GM12891 (cell line): ENCODE measurements around the gene SPON2.

Experiments used
- DNase-seq: peaks from one replicate; pipeline ENCODE4 v3.0.0; 2011; ENCODE audit warnings: low spot score; ENCODE audit not compliant: insufficient read length
- FAIRE-seq: peaks from 2 replicates; lab custom pipeline; 2011; peaks lifted over from hg19 to GRCh38; lab: Jason Lieb, UNC
- PAX5 ChIP-seq: IDR thresholded peaks from 2 replicates; pipeline ENCODE4 v1.6.1; 2011; ENCODE audit warnings: low read length, moderate library complexity, mild to moderate bottlenecking; ENCODE audit not compliant: insufficient read depth, severe bottlenecking
- POLR2A ChIP-seq: IDR thresholded peaks from 2 replicates; pipeline ENCODE4 v1.6.1; 2011; ENCODE audit warnings: low read depth, low read length, control low read depth
- POLR2AphosphoS5 ChIP-seq: IDR thresholded peaks from 2 replicates; pipeline ENCODE4 v1.6.1; 2011; ENCODE audit warnings: low read depth, low read length, control low read depth
- POU2F2 ChIP-seq: IDR thresholded peaks from 2 replicates; pipeline ENCODE4 v1.6.1; 2011; ENCODE audit warnings: low read depth, mild to moderate bottlenecking, control low read depth, low read length, moderate library complexity
- SPI1 ChIP-seq: IDR thresholded peaks from 2 replicates; pipeline ENCODE4 v1.6.1; 2011; ENCODE audit warnings: low read depth, low read length, control low read depth
- TAF1 ChIP-seq: IDR thresholded peaks from 2 replicates; pipeline ENCODE4 v1.6.1; 2011; ENCODE audit warnings: low read depth, low read length, control low read depth

The SPON2 gene

GRCh38 chr4:1166509-1167243 is 5.7 kb downstream of the SPON2 start:
- no peak for TF ChIP-seq PAX5
- no peak for TF ChIP-seq SPI1
- TF ChIP-seq POLR2AphosphoS5 = no peak
- no peak for TF ChIP-seq POU2F2
- TF ChIP-seq TAF1 = no peak
- FAIRE-seq (peak; percentile 61), DNase-seq (no peak)

- FAIRE-seq (no peak), DNase-seq (no peak)
- TF ChIP-seq SPI1 (no peak), POU2F2 (no peak), PAX5 (no peak), POLR2A (no peak), TAF1 (no peak), POLR2AphosphoS5 (no peak)
Observed at GRCh38 chr4:1164956-1165545, 7.3 kb downstream of the SPON2 start.

GRCh38 chr4:1164444-1164843 is 7.9 kb downstream of the SPON2 start:
- DNase-seq = no peak
- FAIRE-seq = no peak
- no peak for TF ChIP-seq PAX5
- TF ChIP-seq SPI1 = no peak
- no peak for TF ChIP-seq POLR2A
- no peak for TF ChIP-seq POU2F2
- TF ChIP-seq POLR2AphosphoS5 = no peak
- TF ChIP-seq TAF1 = no peak

- TF ChIP-seq POLR2A = no peak
- TF ChIP-seq TAF1 = no peak
- no peak for TF ChIP-seq PAX5
- TF ChIP-seq POLR2AphosphoS5 = no peak
- no peak for TF ChIP-seq SPI1
- no peak for TF ChIP-seq POU2F2
- DNase-seq (no peak), FAIRE-seq (no peak)
Observed at GRCh38 chr4:1164040-1164439, 8.3 kb downstream of the SPON2 start.

GRCh38 chr4:1160351-1160750 is 12.0 kb downstream of the SPON2 start:
- TF ChIP-seq TAF1 = no peak
- TF ChIP-seq POLR2A = no peak
- no peak for TF ChIP-seq POU2F2
- TF ChIP-seq SPI1 = no peak
- TF ChIP-seq PAX5 = no peak
- TF ChIP-seq POLR2AphosphoS5 = no peak
- FAIRE-seq (no peak), DNase-seq (no peak)

GRCh38 chr4:1156069-1156468 is 16.3 kb downstream of the SPON2 start:
- FAIRE-seq = no peak
- TF ChIP-seq POLR2AphosphoS5 = no peak
- no peak for TF ChIP-seq SPI1
- TF ChIP-seq POU2F2 = no peak
- no peak for TF ChIP-seq PAX5
- TF ChIP-seq POLR2A = no peak
- TF ChIP-seq TAF1 = no peak
- no peak for DNase-seq

GRCh38 chr4:1155314-1155713 is 17.1 kb downstream of the SPON2 start:
- no peak for DNase-seq

GRCh38 chr4:1154523-1155182 is 17.7 kb downstream of the SPON2 start:
- no peak for TF ChIP-seq POLR2A
- TF ChIP-seq TAF1 = no peak
- TF ChIP-seq SPI1 = no peak
- no peak for TF ChIP-seq POLR2AphosphoS5
- TF ChIP-seq POU2F2 = no peak
- TF ChIP-seq PAX5 = no peak
- no peak for FAIRE-seq
- no peak for DNase-seq

More at GRCh38 chr4:1155314-1155713, 17.1 kb downstream of the SPON2 start:
- TF ChIP-seq POLR2AphosphoS5 = no peak
- no peak for TF ChIP-seq TAF1
- TF ChIP-seq SPI1 = no peak
- TF ChIP-seq POU2F2 = no peak
- no peak for TF ChIP-seq POLR2A
- TF ChIP-seq PAX5 = no peak
- no peak for FAIRE-seq

GRCh38 chr4:1154126-1154522 is 18.3 kb downstream of the SPON2 start:
- TF ChIP-seq SPI1 (no peak), POLR2AphosphoS5 (no peak), TAF1 (no peak), PAX5 (no peak), POU2F2 (no peak), POLR2A (no peak)
- FAIRE-seq (no peak), DNase-seq (no peak)

- FAIRE-seq = no peak
- DNase-seq = no peak
Observed at GRCh38 chr4:1153567-1154090, 18.8 kb downstream of the SPON2 start.

More at GRCh38 chr4:1153567-1154090, 18.8 kb downstream of the SPON2 start:
- TF ChIP-seq POLR2A (no peak), POU2F2 (no peak), POLR2AphosphoS5 (no peak), SPI1 (no peak), PAX5 (no peak), TAF1 (no peak)
